Endothelial cell (in vitro differentiated cells): ENCODE data around the gene CMSS1. TPM values are rescaled to one million over a fixed set of nuclear protein-coding genes. Genes with fewer than 3 reads are reported as not detected.

Source experiments
- DNase-seq: peaks from one replicate; pipeline ENCODE4 v3.0.0; 2021; ENCODE audit warnings: low spot score
- H3K27ac Mint-ChIP-seq: one replicate; pipeline ENCODE4 v1.8.0; 2021; ENCODE audit warnings: mixed read lengths, inconsistent platforms; ENCODE audit not compliant: unreplicated experiment
- H3K27me3 Mint-ChIP-seq: one replicate; pipeline ENCODE4 v1.8.0; 2021; ENCODE audit warnings: mild to moderate bottlenecking, moderate library complexity, mixed read lengths, inconsistent platforms; ENCODE audit not compliant: unreplicated experiment
- H3K36me3 Mint-ChIP-seq: one replicate; pipeline ENCODE4 v1.8.0; 2021; ENCODE audit warnings: mild to moderate bottlenecking, low read depth, mixed read lengths, inconsistent platforms; ENCODE audit not compliant: unreplicated experiment
- H3K4me1 Mint-ChIP-seq: one replicate; pipeline ENCODE4 v1.8.0; 2021; ENCODE audit warnings: mild to moderate bottlenecking, mixed read lengths, inconsistent platforms; ENCODE audit not compliant: unreplicated experiment
- H3K4me3 Mint-ChIP-seq: one replicate; pipeline ENCODE4 v1.8.0; 2021; ENCODE audit warnings: mild to moderate bottlenecking, mixed read lengths, inconsistent platforms; ENCODE audit not compliant: unreplicated experiment
- H3K9me3 Mint-ChIP-seq: one replicate; pipeline ENCODE4 v1.8.0; 2021; ENCODE audit warnings: mixed read lengths, inconsistent platforms; ENCODE audit not compliant: unreplicated experiment
- CTCF ChIP-seq: fragments of 200-600 bp; sonication (generic); IDR thresholded peaks from one replicate; pipeline ENCODE4 v1.5.0; 2021; ENCODE audit warnings: antibody characterized with exemption; ENCODE audit not compliant: unreplicated experiment
- total RNA-seq: library from RNA; stranded (reverse); fragmentation: NEBNext Ultra II Directional; extraction: Animal tissue kit (Norgen Biotek cat#: 25700); gene quantifications from one replicate; pipeline ENCODE4 v1.2.1, GENCODE V29; 2021; ENCODE audit not compliant: unreplicated experiment

The CMSS1 gene
- total RNA-seq, 1 donor from 2014 or later: 25.8 TPM

GRCh38 chr3:99960123-99960878 lies 142.6 kb downstream of the CMSS1 start:
- H3K27me3 Mint-ChIP-seq: peaks cover 3% of the 10 kb centered on the region
- no peaks in the 10 kb centered on the region for H3K9me3 Mint-ChIP-seq
- peaks cover 13% of the 10 kb centered on the region for H3K4me1 Mint-ChIP-seq

GRCh38 chr3:99960941-99961340 lies 143.3 kb downstream of the CMSS1 start:
- H3K9me3 Mint-ChIP-seq: no peaks in the 10 kb centered on the region

More at GRCh38 chr3:99960123-99960878, 142.6 kb downstream of the CMSS1 start:
- H3K27ac Mint-ChIP-seq: no peak overlapping the region
- H3K36me3 Mint-ChIP-seq: no peaks in the 10 kb centered on the region
- no peak for DNase-seq
- no peak for TF ChIP-seq CTCF
- H3K4me3 Mint-ChIP-seq: no peak overlapping the region

GRCh38 chr3:99961756-99962515 lies 144.3 kb downstream of the CMSS1 start:
- Mint-ChIP-seq H3K4me1 (peaks cover 9% of the 10 kb centered on the region), H3K9me3 (no peaks in the 10 kb centered on the region), H3K4me3 (no peak overlapping the region), H3K27ac (no peak overlapping the region), H3K27me3 (peaks cover 3% of the 10 kb centered on the region), H3K36me3 (no peaks in the 10 kb centered on the region)
- DNase-seq: no peak
- TF ChIP-seq CTCF: no peak

More at GRCh38 chr3:99960941-99961340, 143.3 kb downstream of the CMSS1 start:
- Mint-ChIP-seq H3K27me3 (peaks cover 3% of the 10 kb centered on the region), H3K36me3 (no peaks in the 10 kb centered on the region), H3K27ac (no peak overlapping the region), H3K4me3 (no peak overlapping the region), H3K4me1 (peaks cover 13% of the 10 kb centered on the region)
- DNase-seq: no peak
- TF ChIP-seq CTCF: no peak

GRCh38 chr3:99962703-99963102 lies 145.0 kb downstream of the CMSS1 start:
- Mint-ChIP-seq H3K4me3 (no peak overlapping the region), H3K9me3 (no peaks in the 10 kb centered on the region), H3K27me3 (peaks cover 3% of the 10 kb centered on the region), H3K4me1 (peaks cover 5% of the 10 kb centered on the region), H3K36me3 (no peaks in the 10 kb centered on the region), H3K27ac (no peak overlapping the region)
- DNase-seq: no peak
- no peak for TF ChIP-seq CTCF

GRCh38 chr3:99965077-99965476 lies 147.4 kb downstream of the CMSS1 start:
- no peak for DNase-seq
- no peak overlapping the region for H3K4me3 Mint-ChIP-seq
- peaks cover 5% of the 10 kb centered on the region for H3K4me1 Mint-ChIP-seq
- H3K36me3 Mint-ChIP-seq: no peaks in the 10 kb centered on the region
- no peak for TF ChIP-seq CTCF
- no peak overlapping the region for H3K27ac Mint-ChIP-seq
- H3K27me3 Mint-ChIP-seq: no peaks in the 10 kb centered on the region
- no peaks in the 10 kb centered on the region for H3K9me3 Mint-ChIP-seq
